Heart left ventricle (tissue), 13 donors: Measurements from ENCODE around the gene ELFN1.

Experiments
- POLR2A ChIP-seq, 2 donors: fragments of 450-650 bp; IDR thresholded peaks; one replicate each; pipeline ENCODE4 v1.6.1; 2017; ENCODE audit warnings: antibody characterized with exemption in 2 of 2, mild to moderate bottlenecking in 2 of 2, moderate library complexity in 2 of 2
- TF ChIP-seq, protein P1 (sequence below), 12 donors: fragments of 200-600 bp; sonication (generic) in 4 of 12; IDR thresholded peaks; one replicate each; pipeline versions ENCODE4 v1.5.0 to v1.8.0; 2018 to 2022; ENCODE audit warnings: antibody characterized with exemption in 12 of 12, mild to moderate bottlenecking in 5 of 12
- donor health status: ischemic (EF 13 %, LVEDD 7.1; RV severe dilation, severe dysfunction).
- donor health status: DM: no; HTN: yes; CAD: no.
- donor health status: DM: no; HTN: no; CAD: no.
- donor health status: ischemic (EF 25% LVEDD 6.9; RV normal size, moderate dysfunction).
- donor health status: ischemic (EF 25% LVEDD 5.7; RV mildly dilated, moderate dysfunction).
- donor health status: ischemic (EF 35%, LVEDD 5.7; RV mildly dilated, moderate dysfunction).
- donor health status: nonischemic (EF 11% LVEDD 7.7; RV severe dilation, severe dysfunction).
- donor health status: DM: yes; HTN: yes; CAD: no.
- donor health status: PGD.
- donor health status: ischemic (EF 29% LVEDD 5.4; RV normal size, mild dysfunction).
- donor health status: nonischemic (EF 23%, LVEDD 6.1; RV moderate dilation, normal function).

DNA sequence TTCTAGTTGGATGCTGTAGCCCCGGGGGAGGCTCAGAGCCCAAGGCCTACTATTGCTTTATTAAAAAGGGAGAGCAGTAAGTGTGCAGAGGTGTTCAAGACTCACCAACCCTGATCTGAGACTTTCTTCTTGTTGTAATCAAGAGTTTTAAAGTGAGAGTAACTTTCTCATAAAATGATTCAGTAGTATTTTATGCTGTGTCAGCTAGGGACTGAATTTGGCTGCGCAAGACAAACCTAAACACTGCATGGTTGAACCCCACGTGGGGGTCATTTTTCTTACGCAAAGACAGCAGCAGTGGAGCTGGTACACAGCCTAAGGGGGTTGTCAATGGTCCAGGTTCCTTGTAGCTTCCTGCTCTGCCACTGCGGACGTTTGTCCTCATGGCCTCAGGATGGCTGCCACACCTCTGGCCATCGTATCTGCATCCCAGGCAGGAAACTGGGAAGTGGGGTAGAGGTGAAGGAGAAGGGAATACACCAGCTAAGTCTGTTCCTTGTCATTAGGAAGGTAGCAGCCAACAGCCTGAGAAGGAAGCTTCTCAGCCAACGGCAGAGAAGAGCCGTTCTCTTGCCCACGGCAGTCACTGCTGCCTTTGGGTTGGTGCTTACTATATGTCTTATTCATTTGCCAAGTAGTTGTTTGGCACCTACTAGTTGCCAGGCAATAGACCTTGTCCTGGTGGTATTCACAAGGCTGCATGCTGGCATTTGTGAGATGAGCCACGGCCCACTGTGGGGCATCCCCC, 44.7 kb downstream of the ELFN1 start:
- no peak for TF ChIP-seq POLR2A (IDR thresholded peaks at IDR 0.05)
- TF ChIP-seq, protein P1, sequence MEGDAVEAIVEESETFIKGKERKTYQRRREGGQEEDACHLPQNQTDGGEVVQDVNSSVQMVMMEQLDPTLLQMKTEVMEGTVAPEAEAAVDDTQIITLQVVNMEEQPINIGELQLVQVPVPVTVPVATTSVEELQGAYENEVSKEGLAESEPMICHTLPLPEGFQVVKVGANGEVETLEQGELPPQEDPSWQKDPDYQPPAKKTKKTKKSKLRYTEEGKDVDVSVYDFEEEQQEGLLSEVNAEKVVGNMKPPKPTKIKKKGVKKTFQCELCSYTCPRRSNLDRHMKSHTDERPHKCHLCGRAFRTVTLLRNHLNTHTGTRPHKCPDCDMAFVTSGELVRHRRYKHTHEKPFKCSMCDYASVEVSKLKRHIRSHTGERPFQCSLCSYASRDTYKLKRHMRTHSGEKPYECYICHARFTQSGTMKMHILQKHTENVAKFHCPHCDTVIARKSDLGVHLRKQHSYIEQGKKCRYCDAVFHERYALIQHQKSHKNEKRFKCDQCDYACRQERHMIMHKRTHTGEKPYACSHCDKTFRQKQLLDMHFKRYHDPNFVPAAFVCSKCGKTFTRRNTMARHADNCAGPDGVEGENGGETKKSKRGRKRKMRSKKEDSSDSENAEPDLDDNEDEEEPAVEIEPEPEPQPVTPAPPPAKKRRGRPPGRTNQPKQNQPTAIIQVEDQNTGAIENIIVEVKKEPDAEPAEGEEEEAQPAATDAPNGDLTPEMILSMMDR (IDR thresholded peaks at IDR 0.05), result no peak
